ENCODE results near the gene PYDC1. TPM values are rescaled to one million over a fixed set of nuclear protein-coding genes. Genes with fewer than 3 reads are reported as not detected.

PYDC1 gene
- total RNA-seq, 1 experiment from 2014 or later: 1.9 TPM

DNA sequence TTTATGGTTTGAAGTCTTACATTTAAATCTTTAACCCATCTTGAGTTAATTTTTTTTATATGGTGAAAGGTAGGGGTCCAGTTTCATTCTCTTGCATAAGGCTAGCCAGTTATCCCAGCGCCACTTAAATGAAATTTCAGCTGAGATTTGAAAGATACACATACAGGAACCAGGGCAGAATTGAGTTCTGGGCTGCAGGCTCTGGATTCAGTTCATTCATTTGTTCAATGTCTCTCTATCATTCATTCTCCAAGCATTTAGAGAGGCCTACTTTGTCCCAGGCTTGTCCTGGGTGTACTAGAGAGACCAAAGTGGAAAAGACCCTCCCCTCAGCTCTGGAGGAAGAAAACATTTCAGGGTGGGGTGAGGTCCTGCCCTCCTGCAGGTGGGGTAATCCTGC lies 3.6 kb downstream of the PYDC1 start (continued):
- TF ChIP-seq, protein P1, sequence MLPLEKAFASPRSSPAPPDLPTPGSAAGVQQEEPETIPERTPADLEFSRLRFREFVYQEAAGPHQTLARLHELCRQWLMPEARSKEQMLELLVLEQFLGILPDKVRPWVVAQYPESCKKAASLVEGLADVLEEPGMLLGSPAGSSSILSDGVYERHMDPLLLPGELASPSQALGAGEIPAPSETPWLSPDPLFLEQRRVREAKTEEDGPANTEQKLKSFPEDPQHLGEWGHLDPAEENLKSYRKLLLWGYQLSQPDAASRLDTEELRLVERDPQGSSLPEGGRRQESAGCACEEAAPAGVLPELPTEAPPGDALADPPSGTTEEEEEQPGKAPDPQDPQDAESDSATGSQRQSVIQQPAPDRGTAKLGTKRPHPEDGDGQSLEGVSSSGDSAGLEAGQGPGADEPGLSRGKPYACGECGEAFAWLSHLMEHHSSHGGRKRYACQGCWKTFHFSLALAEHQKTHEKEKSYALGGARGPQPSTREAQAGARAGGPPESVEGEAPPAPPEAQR (CRISPR knock-in tag; IDR thresholded peaks at IDR 0.05): no peak
- TF ChIP-seq ESRRA (CRISPR knock-in tag; IDR thresholded peaks at IDR 0.05; ENCODE audit: borderline replicate concordance): no peak

DNA sequence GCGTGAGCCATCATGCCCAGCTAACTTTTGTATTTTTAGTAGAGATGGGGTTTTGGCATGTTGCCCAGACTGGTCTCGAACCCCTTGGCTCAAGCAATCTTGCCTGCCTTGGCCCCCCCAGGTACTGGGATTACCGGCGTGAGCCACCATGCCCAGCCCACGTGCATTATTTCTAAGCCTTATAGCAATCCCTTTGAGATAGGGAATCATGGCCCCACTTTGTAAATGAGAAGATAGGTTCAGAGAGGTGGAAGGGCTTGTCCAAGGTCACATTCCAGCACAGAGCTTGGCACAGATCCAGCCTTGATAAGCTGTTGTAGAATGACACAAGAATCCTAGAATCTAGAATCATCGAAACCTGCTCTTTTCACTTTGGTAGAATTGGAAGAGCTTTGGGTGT lies 10.2 kb downstream of the PYDC1 start:
- no peak overlapping the region for H3K4me3 Mint-ChIP-seq
- H3K4me1 Mint-ChIP-seq: peaks cover 4% of the 10 kb centered on the region; the same call in 1 of the 2 replicates
- H3K9me3 Mint-ChIP-seq: no peaks in the 10 kb centered on the region
- POLR2A ChIA-PET: no interaction called here
- no peak for DNase-seq (ENCODE audit: low spot score)
- CTCF ChIA-PET: interaction anchor here (1.1 to 2.0 kb wide), 4 partner anchors 127 to 222 kb away, joined by 4 to 7 read pairs (median 4); partner anchors contain the start of gene HSD3B7
- no peak for ATAC-seq
- H3K27ac Mint-ChIP-seq: no peak overlapping the region
- H3K36me3 Mint-ChIP-seq: no peaks in the 10 kb centered on the region
- TF ChIP-seq ESRRA (CRISPR knock-in tag; IDR thresholded peaks at IDR 0.05; ENCODE audit: borderline replicate concordance) (no peak), TP53 (CRISPR knock-in tag; IDR thresholded peaks at IDR 0.05) (no peak), RORB (CRISPR knock-in tag; IDR thresholded peaks at IDR 0.05) (no peak), RELA (CRISPR knock-in tag; IDR thresholded peaks at IDR 0.05; ENCODE audit: borderline replicate concordance) (no peak), GTF2I (CRISPR knock-in tag; conservative IDR thresholded peaks at IDR 0.05) (no peak), CREM (CRISPR knock-in tag; IDR thresholded peaks at IDR 0.05) (no peak), GABPB1 (CRISPR knock-in tag; IDR thresholded peaks at IDR 0.05) (no peak)
- TF ChIP-seq, protein P2, sequence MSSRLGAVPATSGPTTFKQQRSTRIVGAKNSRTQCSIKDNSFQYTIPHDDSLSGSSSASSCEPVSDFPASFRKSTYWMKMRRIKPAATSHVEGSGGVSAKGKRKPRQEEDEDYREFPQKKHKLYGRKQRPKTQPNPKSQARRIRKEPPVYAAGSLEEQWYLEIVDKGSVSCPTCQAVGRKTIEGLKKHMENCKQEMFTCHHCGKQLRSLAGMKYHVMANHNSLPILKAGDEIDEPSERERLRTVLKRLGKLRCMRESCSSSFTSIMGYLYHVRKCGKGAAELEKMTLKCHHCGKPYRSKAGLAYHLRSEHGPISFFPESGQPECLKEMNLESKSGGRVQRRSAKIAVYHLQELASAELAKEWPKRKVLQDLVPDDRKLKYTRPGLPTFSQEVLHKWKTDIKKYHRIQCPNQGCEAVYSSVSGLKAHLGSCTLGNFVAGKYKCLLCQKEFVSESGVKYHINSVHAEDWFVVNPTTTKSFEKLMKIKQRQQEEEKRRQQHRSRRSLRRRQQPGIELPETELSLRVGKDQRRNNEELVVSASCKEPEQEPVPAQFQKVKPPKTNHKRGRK (CRISPR knock-in tag; IDR thresholded peaks at IDR 0.05; ENCODE audit: borderline replicate concordance): no peak
- TF ChIP-seq, protein P3, sequence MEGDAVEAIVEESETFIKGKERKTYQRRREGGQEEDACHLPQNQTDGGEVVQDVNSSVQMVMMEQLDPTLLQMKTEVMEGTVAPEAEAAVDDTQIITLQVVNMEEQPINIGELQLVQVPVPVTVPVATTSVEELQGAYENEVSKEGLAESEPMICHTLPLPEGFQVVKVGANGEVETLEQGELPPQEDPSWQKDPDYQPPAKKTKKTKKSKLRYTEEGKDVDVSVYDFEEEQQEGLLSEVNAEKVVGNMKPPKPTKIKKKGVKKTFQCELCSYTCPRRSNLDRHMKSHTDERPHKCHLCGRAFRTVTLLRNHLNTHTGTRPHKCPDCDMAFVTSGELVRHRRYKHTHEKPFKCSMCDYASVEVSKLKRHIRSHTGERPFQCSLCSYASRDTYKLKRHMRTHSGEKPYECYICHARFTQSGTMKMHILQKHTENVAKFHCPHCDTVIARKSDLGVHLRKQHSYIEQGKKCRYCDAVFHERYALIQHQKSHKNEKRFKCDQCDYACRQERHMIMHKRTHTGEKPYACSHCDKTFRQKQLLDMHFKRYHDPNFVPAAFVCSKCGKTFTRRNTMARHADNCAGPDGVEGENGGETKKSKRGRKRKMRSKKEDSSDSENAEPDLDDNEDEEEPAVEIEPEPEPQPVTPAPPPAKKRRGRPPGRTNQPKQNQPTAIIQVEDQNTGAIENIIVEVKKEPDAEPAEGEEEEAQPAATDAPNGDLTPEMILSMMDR (IDR thresholded peaks at IDR 0.05): no peak
- TF ChIP-seq, protein P4, sequence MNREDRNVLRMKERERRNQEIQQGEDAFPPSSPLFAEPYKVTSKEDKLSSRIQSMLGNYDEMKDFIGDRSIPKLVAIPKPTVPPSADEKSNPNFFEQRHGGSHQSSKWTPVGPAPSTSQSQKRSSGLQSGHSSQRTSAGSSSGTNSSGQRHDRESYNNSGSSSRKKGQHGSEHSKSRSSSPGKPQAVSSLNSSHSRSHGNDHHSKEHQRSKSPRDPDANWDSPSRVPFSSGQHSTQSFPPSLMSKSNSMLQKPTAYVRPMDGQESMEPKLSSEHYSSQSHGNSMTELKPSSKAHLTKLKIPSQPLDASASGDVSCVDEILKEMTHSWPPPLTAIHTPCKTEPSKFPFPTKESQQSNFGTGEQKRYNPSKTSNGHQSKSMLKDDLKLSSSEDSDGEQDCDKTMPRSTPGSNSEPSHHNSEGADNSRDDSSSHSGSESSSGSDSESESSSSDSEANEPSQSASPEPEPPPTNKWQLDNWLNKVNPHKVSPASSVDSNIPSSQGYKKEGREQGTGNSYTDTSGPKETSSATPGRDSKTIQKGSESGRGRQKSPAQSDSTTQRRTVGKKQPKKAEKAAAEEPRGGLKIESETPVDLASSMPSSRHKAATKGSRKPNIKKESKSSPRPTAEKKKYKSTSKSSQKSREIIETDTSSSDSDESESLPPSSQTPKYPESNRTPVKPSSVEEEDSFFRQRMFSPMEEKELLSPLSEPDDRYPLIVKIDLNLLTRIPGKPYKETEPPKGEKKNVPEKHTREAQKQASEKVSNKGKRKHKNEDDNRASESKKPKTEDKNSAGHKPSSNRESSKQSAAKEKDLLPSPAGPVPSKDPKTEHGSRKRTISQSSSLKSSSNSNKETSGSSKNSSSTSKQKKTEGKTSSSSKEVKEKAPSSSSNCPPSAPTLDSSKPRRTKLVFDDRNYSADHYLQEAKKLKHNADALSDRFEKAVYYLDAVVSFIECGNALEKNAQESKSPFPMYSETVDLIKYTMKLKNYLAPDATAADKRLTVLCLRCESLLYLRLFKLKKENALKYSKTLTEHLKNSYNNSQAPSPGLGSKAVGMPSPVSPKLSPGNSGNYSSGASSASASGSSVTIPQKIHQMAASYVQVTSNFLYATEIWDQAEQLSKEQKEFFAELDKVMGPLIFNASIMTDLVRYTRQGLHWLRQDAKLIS (CRISPR knock-in tag; IDR thresholded peaks at IDR 0.05; ENCODE audit: borderline replicate concordance): no peak
- TF ChIP-seq, protein P5, sequence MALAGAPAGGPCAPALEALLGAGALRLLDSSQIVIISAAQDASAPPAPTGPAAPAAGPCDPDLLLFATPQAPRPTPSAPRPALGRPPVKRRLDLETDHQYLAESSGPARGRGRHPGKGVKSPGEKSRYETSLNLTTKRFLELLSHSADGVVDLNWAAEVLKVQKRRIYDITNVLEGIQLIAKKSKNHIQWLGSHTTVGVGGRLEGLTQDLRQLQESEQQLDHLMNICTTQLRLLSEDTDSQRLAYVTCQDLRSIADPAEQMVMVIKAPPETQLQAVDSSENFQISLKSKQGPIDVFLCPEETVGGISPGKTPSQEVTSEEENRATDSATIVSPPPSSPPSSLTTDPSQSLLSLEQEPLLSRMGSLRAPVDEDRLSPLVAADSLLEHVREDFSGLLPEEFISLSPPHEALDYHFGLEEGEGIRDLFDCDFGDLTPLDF (CRISPR knock-in tag; IDR thresholded peaks at IDR 0.05): no peak
- peaks cover 28% of the 10 kb centered on the region for H3K27me3 Mint-ChIP-seq (ENCODE audit: low read depth)

DNA sequence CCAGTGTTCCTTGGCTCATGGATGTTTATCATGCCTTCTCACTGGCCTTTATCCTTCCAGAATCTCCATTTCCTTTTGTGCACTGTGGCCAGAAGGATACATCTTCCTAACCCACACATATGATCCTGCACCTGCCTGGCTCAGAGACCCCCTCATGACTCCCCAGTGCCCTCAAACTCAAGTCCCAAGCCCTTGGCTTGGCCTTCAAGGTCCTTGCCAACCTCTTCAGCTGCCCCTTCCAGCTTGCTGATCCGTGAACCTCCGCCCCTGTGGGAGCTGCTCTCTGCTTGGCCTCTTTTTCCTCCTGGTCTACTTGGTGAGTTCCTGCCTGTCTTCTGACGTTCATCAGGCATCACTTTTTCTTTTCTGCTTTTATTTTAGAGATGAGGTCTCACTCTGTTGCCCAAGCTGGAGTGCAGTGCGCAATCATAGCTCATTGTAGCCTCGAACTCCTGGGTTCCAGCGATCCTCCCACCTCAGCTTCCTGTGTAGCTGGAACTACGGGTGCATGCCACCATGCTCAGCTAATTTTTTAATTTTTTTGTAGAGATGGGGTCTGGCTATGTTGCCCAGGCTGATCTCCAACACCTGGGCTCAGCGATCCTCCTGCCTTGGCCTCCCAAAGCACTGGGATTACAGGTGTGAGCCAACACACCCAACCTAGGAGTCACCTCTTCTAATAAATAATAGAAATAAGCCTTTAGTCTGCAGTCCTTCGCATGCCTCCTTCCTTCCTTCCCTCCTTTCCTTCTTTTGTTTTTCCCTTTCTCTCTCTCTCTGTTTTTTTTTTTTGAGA lies 11.9 kb downstream of the PYDC1 start:
- H3K4me1 Mint-ChIP-seq: peaks cover 14% of the 10 kb centered on the region
- ChIA-PET POLR2A (no interaction called here), CTCF (no interaction called here)
- no peaks in the 10 kb centered on the region for H3K36me3 Mint-ChIP-seq
- no peaks in the 10 kb centered on the region for H3K9me3 Mint-ChIP-seq
- H3K27ac Mint-ChIP-seq: no peak overlapping the region
- no peak for ATAC-seq
- H3K27me3 Mint-ChIP-seq (ENCODE audit: low read depth): peaks cover 26% of the 10 kb centered on the region
- DNase-seq (ENCODE audit: low spot score): no peak
- H3K4me3 Mint-ChIP-seq: no peak overlapping the region
- TF ChIP-seq, protein P6, sequence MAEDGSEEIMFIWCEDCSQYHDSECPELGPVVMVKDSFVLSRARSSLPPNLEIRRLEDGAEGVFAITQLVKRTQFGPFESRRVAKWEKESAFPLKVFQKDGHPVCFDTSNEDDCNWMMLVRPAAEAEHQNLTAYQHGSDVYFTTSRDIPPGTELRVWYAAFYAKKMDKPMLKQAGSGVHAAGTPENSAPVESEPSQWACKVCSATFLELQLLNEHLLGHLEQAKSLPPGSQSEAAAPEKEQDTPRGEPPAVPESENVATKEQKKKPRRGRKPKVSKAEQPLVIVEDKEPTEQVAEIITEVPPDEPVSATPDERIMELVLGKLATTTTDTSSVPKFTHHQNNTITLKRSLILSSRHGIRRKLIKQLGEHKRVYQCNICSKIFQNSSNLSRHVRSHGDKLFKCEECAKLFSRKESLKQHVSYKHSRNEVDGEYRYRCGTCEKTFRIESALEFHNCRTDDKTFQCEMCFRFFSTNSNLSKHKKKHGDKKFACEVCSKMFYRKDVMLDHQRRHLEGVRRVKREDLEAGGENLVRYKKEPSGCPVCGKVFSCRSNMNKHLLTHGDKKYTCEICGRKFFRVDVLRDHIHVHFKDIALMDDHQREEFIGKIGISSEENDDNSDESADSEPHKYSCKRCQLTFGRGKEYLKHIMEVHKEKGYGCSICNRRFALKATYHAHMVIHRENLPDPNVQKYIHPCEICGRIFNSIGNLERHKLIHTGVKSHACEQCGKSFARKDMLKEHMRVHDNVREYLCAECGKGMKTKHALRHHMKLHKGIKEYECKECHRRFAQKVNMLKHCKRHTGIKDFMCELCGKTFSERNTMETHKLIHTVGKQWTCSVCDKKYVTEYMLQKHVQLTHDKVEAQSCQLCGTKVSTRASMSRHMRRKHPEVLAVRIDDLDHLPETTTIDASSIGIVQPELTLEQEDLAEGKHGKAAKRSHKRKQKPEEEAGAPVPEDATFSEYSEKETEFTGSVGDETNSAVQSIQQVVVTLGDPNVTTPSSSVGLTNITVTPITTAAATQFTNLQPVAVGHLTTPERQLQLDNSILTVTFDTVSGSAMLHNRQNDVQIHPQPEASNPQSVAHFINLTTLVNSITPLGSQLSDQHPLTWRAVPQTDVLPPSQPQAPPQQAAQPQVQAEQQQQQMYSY (CRISPR knock-in tag; IDR thresholded peaks at IDR 0.05): no peak
- TF ChIP-seq ZNF423 (CRISPR knock-in tag; IDR thresholded peaks at IDR 0.05) (no peak), FOXK1 (CRISPR knock-in tag; IDR thresholded peaks at IDR 0.05) (no peak)

Measured in WTC11 (cell line).